ENCODE results near the gene SCG5. TPM values are rescaled to one million over a fixed set of nuclear protein-coding genes. Genes with fewer than 3 reads are reported as not detected.
A peak's percentile ranks its signal among the peaks of the same experiment; 100 is the strongest.

SCG5 gene
- total RNA-seq, 1 experiment from 2014 or later: 23.9 TPM

DNA sequence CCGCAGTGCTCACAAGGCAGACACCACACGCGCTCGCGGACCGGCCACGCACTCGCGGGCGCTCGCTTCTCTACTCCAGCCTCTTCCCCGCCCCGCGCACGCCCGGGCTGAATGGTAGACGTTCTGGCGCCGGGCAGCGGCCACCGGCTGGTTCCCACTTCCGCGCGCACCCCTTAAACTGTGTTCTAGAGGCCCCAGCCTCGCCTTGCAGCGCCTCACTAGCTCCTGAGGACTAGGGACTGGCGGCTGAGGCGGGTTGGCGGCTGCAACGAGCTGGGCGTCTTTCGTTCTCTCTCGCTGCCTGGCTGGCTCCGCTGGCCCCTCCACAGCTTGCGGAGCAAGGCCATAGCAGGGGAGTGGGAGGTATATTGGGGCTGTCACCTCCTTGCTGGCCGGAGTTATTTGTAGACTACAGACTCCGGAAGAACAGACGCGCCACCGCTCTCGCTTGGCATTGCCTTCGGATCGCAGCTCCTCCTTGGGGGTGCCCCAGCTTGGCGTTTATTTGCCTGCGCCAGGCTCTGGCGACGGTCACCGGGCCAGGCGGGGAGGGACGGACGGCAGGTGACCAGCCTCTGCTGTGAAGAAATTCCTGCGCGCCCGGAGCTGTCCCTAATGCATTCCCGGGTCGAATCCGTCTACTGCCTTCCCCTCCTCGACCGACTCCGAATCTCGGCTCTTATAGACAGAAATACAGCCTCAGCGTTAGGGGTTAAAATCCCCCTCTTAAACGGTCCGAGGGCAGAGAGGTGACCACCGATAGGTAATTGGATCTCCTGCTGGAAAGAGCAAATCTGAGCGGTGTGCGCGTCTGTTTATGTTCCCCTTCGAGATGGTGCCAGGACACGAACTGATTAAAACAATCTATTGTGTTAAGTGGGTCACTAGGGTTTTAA is 77.6 kb downstream of the SCG5 start:
- Histone ChIP-seq H3K23me2 (ENCODE audit: insufficient read length, low read depth, low read length, poor library complexity, severe bottlenecking) (peaks cover 18% of the 10 kb centered on the region), H3K4me2 (ENCODE audit: insufficient read depth, insufficient read length, low read length) (peak overlapping the region; percentile 54), H3K18ac (ENCODE audit: insufficient read length, low read depth, low read length) (no peak overlapping the region), H3T11ph (ENCODE audit: low read length) (no peak overlapping the region), H4K8ac (replicated peaks; ENCODE audit: insufficient read length, low read depth, low read length) (no peak overlapping the region), H3K23ac (ENCODE audit: insufficient read length, low read depth, low read length) (no peak overlapping the region), H3K14ac (ENCODE audit: insufficient read depth, low read length) (no peak overlapping the region), H4K20me1 (ENCODE audit: control insufficient read depth, insufficient read depth, insufficient read length) (no peaks in the 10 kb centered on the region), H3K56ac (ENCODE audit: insufficient read length, low read depth, low read length) (no peak overlapping the region), H3K9ac (ENCODE audit: extremely low read depth, insufficient read length, low read length) (no peak overlapping the region), H3K79me2 (ENCODE audit: insufficient read depth, low read length) (no peaks in the 10 kb centered on the region), H3K4me1 (ENCODE audit: insufficient read depth, low read length) (no peaks in the 10 kb centered on the region), H4K5ac (ENCODE audit: insufficient read length, low read depth, low read length) (no peak overlapping the region), H3K79me1 (ENCODE audit: insufficient read depth, low read depth, low read length, poor library complexity, severe bottlenecking) (no peaks in the 10 kb centered on the region), H3K4ac (ENCODE audit: low read depth, low read length) (no peak overlapping the region), H2BK5ac (ENCODE audit: insufficient read length, low read length) (no peak overlapping the region), H2BK20ac (ENCODE audit: low read depth, low read length, poor library complexity, severe bottlenecking) (no peak overlapping the region), H2AK5ac (ENCODE audit: insufficient read length, low read length) (no peak overlapping the region), H4K91ac (ENCODE audit: insufficient read length, low read depth, low read length) (no peak overlapping the region), H3K9me3 (ENCODE audit: control insufficient read depth, low read depth, low read length) (no peaks in the 10 kb centered on the region), H3K27me3 (ENCODE audit: insufficient read depth, low read length) (peaks cover 50% of the 10 kb centered on the region; the same call in 1 of the 2 replicates), H2BK15ac (ENCODE audit: low read depth, low read length) (no peak overlapping the region), H2AFZ (ENCODE audit: low read length) (no peak overlapping the region), H3K27ac (ENCODE audit: insufficient read length, low read depth, low read length) (no peak overlapping the region), H2BK12ac (ENCODE audit: insufficient read length, low read depth, low read length) (no peak overlapping the region), H2BK120ac (ENCODE audit: low read depth, low read length, poor library complexity, severe bottlenecking) (no peak overlapping the region)
- Mint-ChIP-seq H3K36me3 (ENCODE audit: insufficient read depth in 1 of 3, low read depth in 3 of 3) (no peaks in the 10 kb centered on the region), H3K4me1 (peaks cover 20 to 29% of the 10 kb centered on the region in 2 experiments), H3K4me3 (peak overlapping the region; percentile 59 to 83), H3K27ac (no peak overlapping the region), H3K27me3 (ENCODE audit: low read depth) (peaks cover 91% of the 10 kb centered on the region), H3K9me3 (no peaks in the 10 kb centered on the region; a peak in 3 of 5 replicates)
- DNase-seq: peak; percentile 48
- WGBS (ENCODE audit: extremely low coverage, insufficient read length, low lambda C conversion rate): no CpG with 5 or more reads among the region's 70 CpGs
- TF ChIP-seq CTCF (conservative IDR thresholded peaks at IDR 0.05): no peak

All from H9 (cell line).